HepG2 (cell line): Measurements from ENCODE around the gene TANGO6. TPM values are rescaled to one million over a fixed set of nuclear protein-coding genes. Genes with fewer than 3 reads are reported as not detected.

Experiments
- ATAC-seq: fragments of 200-7000 bp; cut with Tn5 transposase; 3 replicates; pipeline ENCODE4 v1.9.1; 2020; ENCODE audit warnings: mild to moderate bottlenecking, moderate library complexity
- BruUV-seq: library from RNA; stranded (reverse); fragments of 400-500 nt; replicated peaks from 2 replicates; lab custom pipeline; 2021; lab: Mats Ljungman, UMichigan
- CTCF ChIA-PET: fragments of 300-600 bp; formaldehyde crosslinking; extraction: SDS; loops from one replicate; lab custom pipeline; 2021; ENCODE audit warnings: low total read pairs, inconsistent platforms, low intra/inter-chr PET ratio; lab: Yijun Ruan, JAX
- POLR2A ChIA-PET: fragments of 350-600 bp; sonication (Branson Sonifier 250); formaldehyde crosslinking; loops from one replicate; lab custom pipeline; 2020; ENCODE audit warnings: antibody characterized with exemption, inconsistent platforms; lab: Yijun Ruan, JAX
- DNase-seq: peaks from one replicate; pipeline ENCODE4 v3.0.0-alpha.2; 2015; ENCODE audit warnings: low spot score
- FAIRE-seq: peaks from 3 replicates; lab custom pipeline; 2011; peaks lifted over from hg19 to GRCh38; lab: Jason Lieb, UNC
- H2AFZ ChIP-seq: one replicate; pipeline ENCODE4 v1.6.1; 2011; ENCODE audit warnings: low read length, inconsistent platforms
- H3K27ac ChIP-seq: fragments of 300-600 bp; 3 replicates; pipeline ENCODE4 v1.8.0; 2011; ENCODE audit warnings: mixed run types, mild to moderate bottlenecking, mixed read lengths, low read length, inconsistent platforms; ENCODE audit not compliant: insufficient read depth; ENCODE audit errors: extremely low read length
- H3K27me3 ChIP-seq, 2 experiments: fragments of 200-600 bp in 1 of 2; 2 replicates in 1 of 2; 3 replicates in 1 of 2; pipeline versions ENCODE4 v1.6.0 to v1.8.0; 2011; ENCODE audit warnings: low read length in 2 of 2, mild to moderate bottlenecking in 2 of 2, moderate library complexity in 2 of 2, inconsistent platforms in 1 of 2; ENCODE audit not compliant: insufficient read depth in 2 of 2, control insufficient read depth in 1 of 2
- H3K36me3 ChIP-seq, 2 experiments: fragments of 200-600 bp in 1 of 2; replicated peaks in 1 of 2; 2 replicates in 1 of 2; 3 replicates in 1 of 2; pipeline versions ENCODE4 v1.5.1 to v1.8.0; 2011; ENCODE audit warnings: low read length in 2 of 2, inconsistent platforms in 1 of 2; ENCODE audit not compliant: insufficient read depth in 2 of 2, control insufficient read depth in 1 of 2
- H3K4me1 ChIP-seq: 2 replicates; pipeline ENCODE4 v1.5.1; 2012; ENCODE audit warnings: low read length, inconsistent platforms; ENCODE audit not compliant: insufficient read depth
- H3K4me2 ChIP-seq: 2 replicates; pipeline ENCODE4 v1.6.0; 2011; ENCODE audit warnings: low read depth, low read length, inconsistent platforms
- H3K4me3 ChIP-seq, 3 experiments: fragments of 200-600 bp in 1 of 3; sonication (generic), shearing (Covaris generic) in 1 of 3; replicated peaks in 1 of 3; 2 replicates each; pipeline ENCODE4 v1.5.1; 2011 to 2016; ENCODE audit warnings: low read length in 3 of 3, inconsistent platforms in 2 of 3, low read depth in 2 of 3, mild to moderate bottlenecking in 2 of 3, control low read depth in 1 of 3, mixed read lengths in 1 of 3; ENCODE audit not compliant: insufficient read depth in 1 of 3
- H3K79me2 ChIP-seq: one replicate; pipeline ENCODE4 v1.6.1; 2011; ENCODE audit warnings: low read length, inconsistent platforms; ENCODE audit not compliant: insufficient read depth
- H3K9ac ChIP-seq: 2 replicates; pipeline ENCODE4 v1.6.0; 2011; ENCODE audit warnings: mild to moderate bottlenecking, low read depth, low read length, inconsistent platforms; ENCODE audit not compliant: insufficient read depth
- H3K9me3 ChIP-seq: 2 replicates; pipeline ENCODE4 v1.5.1; 2012; ENCODE audit warnings: mild to moderate bottlenecking, low read length
- H4K20me1 ChIP-seq: 2 replicates; pipeline ENCODE4 v1.6.0; 2011; ENCODE audit warnings: inconsistent platforms, mild to moderate bottlenecking, low read length, moderate library complexity; ENCODE audit not compliant: insufficient read depth
- CSRNP1 ChIP-seq: sonication (generic); formaldehyde crosslinking; IDR thresholded peaks from 2 replicates; pipeline ENCODE4 v1.8.1; 2023; ENCODE audit warnings: mild to moderate bottlenecking, missing genetic modification reagents
- SKIL ChIP-seq: sonication (generic); formaldehyde crosslinking; IDR thresholded peaks from 2 replicates; pipeline ENCODE4 v1.8.0; 2022; ENCODE audit warnings: missing genetic modification reagents, mild to moderate bottlenecking, moderate library complexity, borderline replicate concordance
- ZKSCAN5 ChIP-seq: sonication (generic); formaldehyde crosslinking; IDR thresholded peaks from 2 replicates; pipeline ENCODE4 v1.5.1; 2020; ENCODE audit warnings: mild to moderate bottlenecking, missing genetic modification reagents
- ZNF367 ChIP-seq: sonication (generic); formaldehyde crosslinking; IDR thresholded peaks from 2 replicates; pipeline ENCODE4 v1.4.0; 2020; ENCODE audit warnings: missing genetic modification reagents, borderline replicate concordance
- WGBS: methylation state at CpG from one replicate; pipeline ENCODE4 v1.1.6; 2017; ENCODE audit warnings: low lambda C conversion rate; 5-methylcytosine and 5-hydroxymethylcytosine counted together
- in situ Hi-C: cut with HindIII; loops from 2 replicates; pipeline ENCODE4 v1.10.0; 2017; ENCODE audit warnings: low pct_unique_long_range_greater_than_20kb; ENCODE audit not compliant: extremely low pct_ligation_motif_present
- intact Hi-C: fragments of 100-400 bp; cut with micrococcal nuclease; formaldehyde crosslinking; loops from one replicate; pipeline ENCODE4 v1.10.0; 2022; ENCODE audit not compliant: unreplicated experiment
- polyA plus RNA-seq, 8 experiments: library from polyadenylated mRNA; depleted of rRNA in 3 of 8; stranded (reverse) in 7 of 8; unstranded in 1 of 8; fragments of >200 nt; fragmentation: Illumina TruSeq in 4 of 8; extraction: Trizol in 4 of 8; gene quantifications; 2 replicates each; pipeline versions ENCODE4 v1.2.1 to v1.2.3, GENCODE V29; 2011 to 2016; ENCODE audit warnings: low read depth in 4 of 8, missing spikeins in 1 of 8, mixed read lengths in 1 of 8; ENCODE audit not compliant: insufficient read depth in 1 of 8
- total RNA-seq, 5 experiments: library from RNA; depleted of rRNA; stranded (reverse); fragments of >200 nt; fragmentation: Illumina TruSeq; extraction: Trizol; gene quantifications; 2 replicates each; pipeline ENCODE4 v1.2.3, GENCODE V29; 2016; ENCODE audit warnings: low read depth in 1 of 5

TANGO6 gene
- total and polyA plus RNA-seq, 2 of the 13 experiments (the other 11 are each of a cell fraction or from before 2014, with no cell fraction given): 7.2 to 13.3 TPM

GRCh38 chr16:68860978-68861892 lies 17.9 kb downstream of the TANGO6 start (continued):
- TF ChIP-seq SKIL (CRISPR knock-in tag) (peak; percentile 29; the same call in 1 of the 2 replicates), ZKSCAN5 (CRISPR knock-in tag) (0 out of 2 replicates have a peak, but pooled peaks have one; percentile 54)

- peaks cover 5% of the 10 kb centered on the region; the same call in 1 of the 2 replicates for H3K4me1 ChIP-seq
- no peaks in the 10 kb centered on the region for H3K79me2 ChIP-seq
- H3K4me2 ChIP-seq: no peak overlapping the region
- CTCF ChIA-PET: no interaction called here
- H3K27ac ChIP-seq: no peak overlapping the region
- H4K20me1 ChIP-seq: no peaks in the 10 kb centered on the region
- POLR2A ChIA-PET: no interaction called here
- in situ Hi-C loops: no loop called here
- 95% methylated on average over 6 of the region's 6 CpGs for WGBS
- no peak overlapping the region for H2AFZ ChIP-seq
- no peak for TF ChIP-seq CSRNP1
- TF ChIP-seq ZNF367 (CRISPR knock-in tag): no peak
- no peak for ATAC-seq
- no peaks in the 10 kb centered on the region for H3K27me3 ChIP-seq
- no TSS peak for BruUV-seq
- no peak for FAIRE-seq
- intact Hi-C loops: no loop called here
- no peak for DNase-seq
- H3K4me3 ChIP-seq: no peak overlapping the region
- no peak overlapping the region for H3K9ac ChIP-seq
- peaks cover 2 to 23% of the 10 kb centered on the region in 2 experiments; a peak in 4 of 5 replicates for H3K36me3 ChIP-seq
- H3K9me3 ChIP-seq: no peaks in the 10 kb centered on the region
These were observed 23.6 kb downstream of the TANGO6 start for GRCh38 chr16:68866933-68867332.
